ENCODE data around the gene PRR23B. TPM values are rescaled to one million over a fixed set of nuclear protein-coding genes. Genes with fewer than 3 reads are reported as not detected.
A peak's percentile ranks its signal among the peaks of the same experiment; 100 is the strongest.

PRR23B gene
- polyA plus RNA-seq (not detected in 3 replicates), polyA minus RNA-seq (not detected in 3 replicates)
- not detected for polyA plus RNA-seq (2011; ENCODE audit: low read depth)
- not detected in 2 replicates for polyA plus RNA-seq (2011; cell fraction: cytosol; rRNA removed)
- polyA plus RNA-seq (2011; cell fraction: nucleus; rRNA removed): not detected in 2 replicates
- not detected in 2 replicates for polyA plus RNA-seq (2012; ENCODE audit: low replicate concordance)
- polyA minus RNA-seq (2011; cell fraction: cytosol; rRNA and poly(A)+ RNA removed): not detected
- polyA minus RNA-seq (2011; cell fraction: nucleus; rRNA and poly(A)+ RNA removed): not detected in 2 replicates

DNA sequence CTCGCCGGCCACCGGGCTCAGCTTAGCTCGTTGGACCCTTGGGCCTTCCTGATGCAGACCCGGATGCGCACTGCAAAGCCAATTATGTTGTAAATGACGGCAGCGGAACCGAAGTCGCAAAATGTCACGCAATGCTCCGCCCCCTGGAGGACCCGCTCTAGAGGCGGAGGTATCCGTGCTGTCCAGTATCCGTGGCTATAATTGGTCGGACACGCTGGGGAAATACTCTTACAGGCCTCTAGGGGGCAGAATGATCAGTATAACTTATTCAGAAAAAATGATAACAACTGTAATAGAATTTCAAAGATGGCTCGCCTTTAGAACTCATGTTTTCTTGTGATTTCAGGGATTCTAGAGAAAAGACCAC, at the start of gene PRR23B:
Gene PRR23B (minus strand): TSS at position 59 of the 367 bp plus-strand sequence. CDS start 265 bp downstream, outside the sequence.
- H3K9ac ChIP-seq (ENCODE audit: control insufficient read depth, extremely low read depth, insufficient read depth, low read length): no peak within 1 kb of the TSS
- FAIRE-seq (no peak), DNase-seq (ENCODE audit: low read depth, low spot score) (no peak)
- H3K4me1 ChIP-seq (ENCODE audit: control insufficient read depth, extremely low read depth, insufficient read depth, low read length): no peaks in the 10 kb centered on the region
- dilution Hi-C loops (cut with MboI; ENCODE audit: extremely low pct_ligation_motif_present, low sequenced_read_pairs): no loop called here
- no peak within 1 kb of the TSS for H2AFZ ChIP-seq (ENCODE audit: control insufficient read depth, low read length)
- no peaks in the 10 kb centered on the region for H3K27me3 ChIP-seq (ENCODE audit: control insufficient read depth, extremely low read depth, insufficient read depth, low read length)
- H3K79me2 ChIP-seq (ENCODE audit: control insufficient read depth, insufficient read depth, low read length): no peaks in the 10 kb centered on the region
- no peaks in the 10 kb centered on the region for H3K9me3 ChIP-seq (ENCODE audit: control insufficient read depth, low read depth, low read length)
- H3K9me1 ChIP-seq (ENCODE audit: control insufficient read depth, extremely low read depth, insufficient read depth, low read length): no peaks in the 10 kb centered on the region
- no peaks in the 10 kb centered on the region for H3K36me3 ChIP-seq (ENCODE audit: control insufficient read depth in 2 of 2, extremely low read depth in 1 of 2, insufficient read depth in 2 of 2, low read length in 2 of 2)
- no peak for TF ChIP-seq EZH2 (IDR thresholded peaks at IDR 0.05; ENCODE audit: low read length)
- TF ChIP-seq, protein P1, sequence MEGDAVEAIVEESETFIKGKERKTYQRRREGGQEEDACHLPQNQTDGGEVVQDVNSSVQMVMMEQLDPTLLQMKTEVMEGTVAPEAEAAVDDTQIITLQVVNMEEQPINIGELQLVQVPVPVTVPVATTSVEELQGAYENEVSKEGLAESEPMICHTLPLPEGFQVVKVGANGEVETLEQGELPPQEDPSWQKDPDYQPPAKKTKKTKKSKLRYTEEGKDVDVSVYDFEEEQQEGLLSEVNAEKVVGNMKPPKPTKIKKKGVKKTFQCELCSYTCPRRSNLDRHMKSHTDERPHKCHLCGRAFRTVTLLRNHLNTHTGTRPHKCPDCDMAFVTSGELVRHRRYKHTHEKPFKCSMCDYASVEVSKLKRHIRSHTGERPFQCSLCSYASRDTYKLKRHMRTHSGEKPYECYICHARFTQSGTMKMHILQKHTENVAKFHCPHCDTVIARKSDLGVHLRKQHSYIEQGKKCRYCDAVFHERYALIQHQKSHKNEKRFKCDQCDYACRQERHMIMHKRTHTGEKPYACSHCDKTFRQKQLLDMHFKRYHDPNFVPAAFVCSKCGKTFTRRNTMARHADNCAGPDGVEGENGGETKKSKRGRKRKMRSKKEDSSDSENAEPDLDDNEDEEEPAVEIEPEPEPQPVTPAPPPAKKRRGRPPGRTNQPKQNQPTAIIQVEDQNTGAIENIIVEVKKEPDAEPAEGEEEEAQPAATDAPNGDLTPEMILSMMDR (optimal IDR thresholded peaks at IDR 0.05 in 1 of 3, IDR thresholded peaks at IDR 0.05 in 1 of 3, conservative IDR thresholded peaks at IDR 0.05 in 1 of 3; ENCODE audit: extremely low read depth in 1 of 3, insufficient read depth in 2 of 3, low read length in 3 of 3): peak in 2 of 3 experiments; percentile 9
- H3K4me3 ChIP-seq (ENCODE audit: control insufficient read depth in 2 of 3, extremely low read depth in 1 of 3, insufficient read depth in 2 of 3, low read depth in 1 of 3, low read length in 3 of 3): no peak within 1 kb of the TSS
- H3K4me2 ChIP-seq (ENCODE audit: control insufficient read depth, extremely low read depth, insufficient read depth, low read depth, low read length): no peak within 1 kb of the TSS
- no peak within 1 kb of the TSS for H3K27ac ChIP-seq (ENCODE audit: control insufficient read depth, insufficient read depth, low read length)
- H4K20me1 ChIP-seq (ENCODE audit: control insufficient read depth, extremely low read depth, insufficient read depth, low read length): no peaks in the 10 kb centered on the region

DNA sequence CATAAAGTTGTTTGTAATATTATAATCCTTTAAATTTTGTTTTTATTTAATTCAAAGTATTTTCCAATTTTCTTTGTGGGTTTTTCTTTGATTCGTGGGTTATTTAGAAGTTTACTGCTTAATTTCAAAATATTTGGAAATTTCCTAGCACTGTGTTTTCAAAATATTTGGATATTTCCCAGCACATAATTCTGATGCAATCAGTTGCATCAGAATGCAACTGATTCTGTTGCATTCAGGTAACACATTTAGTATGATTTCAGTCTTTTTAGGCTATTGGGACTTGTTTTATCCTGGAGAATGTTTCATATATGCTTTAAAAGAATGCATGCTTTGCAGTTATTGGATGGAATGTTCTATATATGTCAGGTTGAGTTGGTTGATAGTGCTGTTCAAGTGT, 42.2 kb upstream of the PRR23B start:
- no peaks in the 10 kb centered on the region for H3K36me3 ChIP-seq (ENCODE audit: control insufficient read depth in 2 of 2, extremely low read depth in 1 of 2, insufficient read depth in 2 of 2, low read length in 2 of 2)
- H4K20me1 ChIP-seq (ENCODE audit: control insufficient read depth, extremely low read depth, insufficient read depth, low read length): no peaks in the 10 kb centered on the region
- no peaks in the 10 kb centered on the region for H3K79me2 ChIP-seq (ENCODE audit: control insufficient read depth, insufficient read depth, low read length)
- dilution Hi-C loops (cut with MboI; ENCODE audit: extremely low pct_ligation_motif_present, low sequenced_read_pairs): no loop called here
- H3K4me3 ChIP-seq (ENCODE audit: control insufficient read depth in 2 of 3, extremely low read depth in 1 of 3, insufficient read depth in 2 of 3, low read depth in 1 of 3, low read length in 3 of 3): no peak overlapping the region
- TF ChIP-seq, protein P1 (optimal IDR thresholded peaks at IDR 0.05 in 1 of 3, IDR thresholded peaks at IDR 0.05 in 1 of 3, conservative IDR thresholded peaks at IDR 0.05 in 1 of 3; ENCODE audit: extremely low read depth in 1 of 3, insufficient read depth in 2 of 3, low read length in 3 of 3): no peak
- no peak for TF ChIP-seq EZH2 (IDR thresholded peaks at IDR 0.05; ENCODE audit: low read length)
- H3K4me1 ChIP-seq (ENCODE audit: control insufficient read depth, extremely low read depth, insufficient read depth, low read length): no peaks in the 10 kb centered on the region
- H3K27ac ChIP-seq (ENCODE audit: control insufficient read depth, insufficient read depth, low read length): no peak overlapping the region
- no peak overlapping the region for H3K9ac ChIP-seq (ENCODE audit: control insufficient read depth, extremely low read depth, insufficient read depth, low read length)
- H2AFZ ChIP-seq (ENCODE audit: control insufficient read depth, low read length): no peak overlapping the region
- DNase-seq (ENCODE audit: low read depth, low spot score): no peak
- no peak for FAIRE-seq
- H3K4me2 ChIP-seq (ENCODE audit: control insufficient read depth, extremely low read depth, insufficient read depth, low read depth, low read length): no peak overlapping the region
- H3K9me3 ChIP-seq (ENCODE audit: control insufficient read depth, low read depth, low read length): no peaks in the 10 kb centered on the region
- no peaks in the 10 kb centered on the region for H3K27me3 ChIP-seq (ENCODE audit: control insufficient read depth, extremely low read depth, insufficient read depth, low read length)
- no peaks in the 10 kb centered on the region for H3K9me1 ChIP-seq (ENCODE audit: control insufficient read depth, extremely low read depth, insufficient read depth, low read length)
